ENCODE results near the gene BCL10. TPM values are rescaled to one million over a fixed set of nuclear protein-coding genes. Genes with fewer than 3 reads are reported as not detected.

Gene BCL10
- total and polyA plus RNA-seq, 2 of the 8 experiments (the other 6 are each of a cell fraction or from before 2014, with no cell fraction given), result 7.4 to 29.6 TPM

- Histone ChIP-seq H3K4me2 (ENCODE audit: insufficient read depth in 1 of 2, low read depth in 2 of 2, low read length in 2 of 2) (no peak overlapping the region), H2BK5ac (ENCODE audit: low read depth, low read length) (no peak overlapping the region), H4K20me1 (replicated peaks in 1 of 2; ENCODE audit: control insufficient read depth in 1 of 2, insufficient read depth in 2 of 2, low read length in 2 of 2) (no peaks in the 10 kb centered on the region), H3K9ac (replicated peaks in 1 of 4; ENCODE audit: extremely low read depth in 1 of 4, low read depth in 3 of 4, low read length in 3 of 4) (no peak overlapping the region), H3K14ac (ENCODE audit: insufficient read length) (no peak overlapping the region), H3K36me3 (ENCODE audit: control insufficient read depth in 2 of 4, insufficient read depth in 4 of 4, low read length in 3 of 4) (no peaks in the 10 kb centered on the region; a peak in 1 of 8 replicates), H3K23ac (ENCODE audit: insufficient read length) (no peak overlapping the region), H3K23me2 (ENCODE audit: low read depth, low read length) (no peaks in the 10 kb centered on the region), H3K27me3 (replicated peaks in 1 of 4; ENCODE audit: control insufficient read depth in 3 of 4, extremely low read depth in 1 of 4, insufficient read depth in 3 of 4, low read length in 3 of 4) (no peaks in the 10 kb centered on the region), H3K27ac (ENCODE audit: low read depth, low read length) (no peak overlapping the region), H3K56ac (replicated peaks; ENCODE audit: insufficient read length, low read depth, low read length) (no peak overlapping the region), H3K79me1 (ENCODE audit: low read depth, low read length) (no peaks in the 10 kb centered on the region), H4K8ac (ENCODE audit: extremely low read depth, insufficient read depth, low read length) (no peak overlapping the region), H2AK5ac (ENCODE audit: low read depth, low read length) (no peak overlapping the region), H4K91ac (replicated peaks; ENCODE audit: insufficient read length, low read length) (no peak overlapping the region), H3K4me3 (ENCODE audit: extremely low read depth in 1 of 4, insufficient read depth in 2 of 4, low read depth in 3 of 4, low read length in 4 of 4) (no peak overlapping the region), H2BK20ac (ENCODE audit: low read length) (no peak overlapping the region), H4K5ac (ENCODE audit: insufficient read length, low read depth, low read length) (no peak overlapping the region), H3K9me3 (ENCODE audit: insufficient read depth in 2 of 2, low read depth in 1 of 2, low read length in 1 of 2) (peaks cover 4% of the 10 kb centered on the region in 2 experiments; a peak in 2 of 4 replicates), H2BK15ac (ENCODE audit: low read length) (no peak overlapping the region), H3K4ac (replicated peaks; ENCODE audit: insufficient read length, low read depth, low read length) (no peak overlapping the region), H3K79me2 (ENCODE audit: control insufficient read depth in 1 of 2, insufficient read depth in 2 of 2, low read length in 2 of 2) (no peaks in the 10 kb centered on the region), H2AFZ (ENCODE audit: low read length) (no peak overlapping the region), H3K18ac (ENCODE audit: extremely low read depth, low read length) (no peak overlapping the region), H2BK120ac (replicated peaks; ENCODE audit: low read depth, low read length) (no peak overlapping the region), H2BK12ac (ENCODE audit: low read depth, low read length) (no peak overlapping the region), H3K4me1 (replicated peaks in 1 of 4; ENCODE audit: control insufficient read depth in 3 of 4, insufficient read depth in 4 of 4, low read length in 3 of 4) (no peaks in the 10 kb centered on the region; a peak in 2 of 7 replicates)
- ChIA-PET POLR2A (ENCODE audit: partially characterized antibody) (no interaction called here), CTCF (ENCODE audit: partially characterized antibody) (interaction anchor here (1.6 to 10.5 kb wide), 6 partner anchors 11 to 300 kb away, joined by 4 to 115 read pairs (median 14); partner anchors contain the start of gene C1orf52)
- FAIRE-seq (no peak), DNase-seq (ENCODE audit: low read depth in 1 of 2, low spot score in 2 of 2) (no peak)
- 100% methylated on average over 1 of the region's 1 CpG; no CpG with 5 or more reads in 1 of the 2 experiments for WGBS, 2 experiments (ENCODE audit: extremely low coverage in 1 of 2, insufficient coverage in 1 of 2, insufficient read length in 1 of 2, insufficient replicate concordance in 2 of 2, low coverage in 1 of 2, low lambda C conversion rate in 2 of 2, missing lambda C conversion rate in 1 of 2)
- TF ChIP-seq KDM1A (IDR thresholded peaks at IDR 0.05; ENCODE audit: borderline replicate concordance, low read length), result no peak
- no peak for TF ChIP-seq TAF7 (optimal IDR thresholded peaks at IDR 0.05; ENCODE audit: borderline replicate concordance, low read depth, low read length)
- no peak for TF ChIP-seq CTCF (IDR thresholded peaks at IDR 0.05; ENCODE audit: control extremely low read depth in 1 of 3, insufficient read depth in 1 of 3, low read depth in 1 of 3, low read length in 3 of 3)
- TF ChIP-seq HDAC6 (IDR thresholded peaks at IDR 0.05; ENCODE audit: low read depth, low read length), result no peak
- no peak for TF ChIP-seq TAF1 (IDR thresholded peaks at IDR 0.05; ENCODE audit: low read depth, low read length)
- TF ChIP-seq HDAC2 (IDR thresholded peaks at IDR 0.05; ENCODE audit: borderline replicate concordance in 1 of 2, low read depth in 2 of 2, low read length in 2 of 2), result no peak
- TF ChIP-seq BACH1 (IDR thresholded peaks at IDR 0.05; ENCODE audit: low read length), result no peak
- TF ChIP-seq SRF (IDR thresholded peaks at IDR 0.05; ENCODE audit: low read depth, low read length), result no peak
- TF ChIP-seq GTF2F1 (IDR thresholded peaks at IDR 0.05; ENCODE audit: borderline replicate concordance, low read depth, low read length), result no peak
- no peak for TF ChIP-seq ATF2 (IDR thresholded peaks at IDR 0.05; ENCODE audit: low read length)
Measured at GRCh38 chr1:85245456-85245855, 31.0 kb downstream of the BCL10 start.

Data from H1 (cell line).